GM13976 (cell line): ENCODE data around the gene KCNAB1.

ENCODE experiments used
- DNase-seq: peaks from one replicate; pipeline ENCODE4 v3.0.0; 2012; ENCODE audit warnings: low spot score
- in situ Hi-C: fragments of 300-500 bp; cut with MboI; formaldehyde crosslinking; loops from one replicate; pipeline ENCODE4 v1.12.0; 2022; ENCODE audit warnings: low sequenced_read_pairs, mixed read lengths, inconsistent platforms; ENCODE audit not compliant: unreplicated experiment
- TF ChIP-seq, protein P1 (sequence below): IDR thresholded peaks from 2 replicates; pipeline ENCODE4 v1.5.1; 2012; ENCODE audit warnings: borderline replicate concordance, mild to moderate bottlenecking; ENCODE audit not compliant: insufficient read depth; ENCODE audit errors: extremely low read depth, missing control alignments, control extremely low read depth

KCNAB1 gene

GRCh38 chr3:156471431-156471830 lies 351.1 kb downstream of the KCNAB1 start:
- TF ChIP-seq, protein P1, sequence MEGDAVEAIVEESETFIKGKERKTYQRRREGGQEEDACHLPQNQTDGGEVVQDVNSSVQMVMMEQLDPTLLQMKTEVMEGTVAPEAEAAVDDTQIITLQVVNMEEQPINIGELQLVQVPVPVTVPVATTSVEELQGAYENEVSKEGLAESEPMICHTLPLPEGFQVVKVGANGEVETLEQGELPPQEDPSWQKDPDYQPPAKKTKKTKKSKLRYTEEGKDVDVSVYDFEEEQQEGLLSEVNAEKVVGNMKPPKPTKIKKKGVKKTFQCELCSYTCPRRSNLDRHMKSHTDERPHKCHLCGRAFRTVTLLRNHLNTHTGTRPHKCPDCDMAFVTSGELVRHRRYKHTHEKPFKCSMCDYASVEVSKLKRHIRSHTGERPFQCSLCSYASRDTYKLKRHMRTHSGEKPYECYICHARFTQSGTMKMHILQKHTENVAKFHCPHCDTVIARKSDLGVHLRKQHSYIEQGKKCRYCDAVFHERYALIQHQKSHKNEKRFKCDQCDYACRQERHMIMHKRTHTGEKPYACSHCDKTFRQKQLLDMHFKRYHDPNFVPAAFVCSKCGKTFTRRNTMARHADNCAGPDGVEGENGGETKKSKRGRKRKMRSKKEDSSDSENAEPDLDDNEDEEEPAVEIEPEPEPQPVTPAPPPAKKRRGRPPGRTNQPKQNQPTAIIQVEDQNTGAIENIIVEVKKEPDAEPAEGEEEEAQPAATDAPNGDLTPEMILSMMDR, result no peak
- in situ Hi-C loops, result no loop called here
- no peak for DNase-seq

- no peak for DNase-seq
- TF ChIP-seq, protein P1, result peak; percentile 52
Measured at GRCh38 chr3:156472150-156472549, 351.8 kb downstream of the KCNAB1 start.

GRCh38 chr3:156472684-156473083 lies 352.3 kb downstream of the KCNAB1 start:
- in situ Hi-C loops, result no loop called here
- no peak for DNase-seq
- TF ChIP-seq, protein P1, result no peak

More at GRCh38 chr3:156472150-156472549, 351.8 kb downstream of the KCNAB1 start:
- in situ Hi-C loops, result no loop called here

GRCh38 chr3:156473341-156473740 lies 353.0 kb downstream of the KCNAB1 start:
- in situ Hi-C loops, result no loop called here
- TF ChIP-seq, protein P1, result no peak
- no peak for DNase-seq

- TF ChIP-seq, protein P1, result peak; percentile 51
- DNase-seq, result no peak
- in situ Hi-C loops, result no loop called here
Measured at GRCh38 chr3:156474560-156475389, 354.4 kb downstream of the KCNAB1 start.

DNA sequence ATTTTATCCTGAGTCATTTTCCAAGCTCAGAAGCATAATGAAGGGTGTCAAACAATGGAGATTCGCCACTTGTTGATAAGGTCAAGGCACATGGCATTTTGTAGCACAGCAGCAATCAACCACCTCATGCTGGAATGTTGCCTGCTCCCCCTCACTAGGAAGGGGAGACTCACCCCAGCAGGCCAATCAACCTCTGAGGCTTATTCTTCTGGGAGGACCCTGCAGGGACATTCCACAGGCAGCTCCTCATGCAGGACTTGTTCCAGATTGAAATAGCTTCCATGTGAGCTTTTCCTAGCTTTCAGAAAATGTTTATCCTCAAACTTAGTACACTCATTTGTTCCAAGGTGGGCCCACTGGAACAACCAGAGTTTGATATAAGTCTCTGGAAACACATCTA lies 356.9 kb downstream of the KCNAB1 start:
- TF ChIP-seq, protein P1, result no peak
- DNase-seq, result no peak
- in situ Hi-C loops, result no loop called here
